Common myeloid progenitor, CD34-positive (primary cell): ENCODE measurements around the gene ZNF679. TPM values are rescaled to one million over a fixed set of nuclear protein-coding genes. Genes with fewer than 3 reads are reported as not detected.
A peak's percentile ranks its signal among the peaks of the same experiment; 100 is the strongest.
"Not testable (repeated sequence)": the region's sequence is repeated elsewhere in the genome, so short reads cannot be mapped to it uniquely, and the experiment has no call there.

ENCODE experiments used
- CTCF ChIA-PET: fragments of 350-600 bp; sonication (Branson Sonifier 250); formaldehyde crosslinking; loops from one replicate; lab custom pipeline; 2021; ENCODE audit warnings: antibody characterized with exemption; lab: Charles Lee
- POLR2A ChIA-PET: fragments of 350-600 bp; sonication (Branson Sonifier 250); formaldehyde crosslinking; loops from one replicate; lab custom pipeline; 2021; ENCODE audit warnings: antibody characterized with exemption; lab: Charles Lee
- DNase-seq, 3 donors: peaks; one replicate each; pipeline versions ENCODE4 v3.0.0 to v3.0.0-alpha.2; 2013
- H3K27ac ChIP-seq, 2 experiments: 1 replicate in 1 of 2; 2 replicates in 1 of 2; pipeline ENCODE4 v1.7.0; 2013; ENCODE audit warnings: inconsistent platforms in 2 of 2, low read length in 2 of 2, mild to moderate bottlenecking in 2 of 2, low read depth in 1 of 2, moderate library complexity in 1 of 2; ENCODE audit not compliant: severe bottlenecking in 2 of 2, insufficient read depth in 1 of 2, poor library complexity in 1 of 2
- H3K27me3 ChIP-seq, 5 experiments: replicated peaks in 2 of 5; 1 replicate in 3 of 5; 2 replicates in 2 of 5; pipeline versions ENCODE4 v1.6.1 to v1.7.0; 2013; ENCODE audit warnings: low read length in 4 of 5, mild to moderate bottlenecking in 2 of 5, moderate library complexity in 2 of 5, inconsistent platforms in 1 of 5; ENCODE audit not compliant: insufficient read depth in 5 of 5, control insufficient read depth in 4 of 5
- H3K36me3 ChIP-seq, 4 experiments: 1 replicate in 2 of 4; 2 replicates in 2 of 4; pipeline versions ENCODE4 v1.6.1 to v1.7.0; 2013; ENCODE audit warnings: low read length in 3 of 4, control low read depth in 1 of 4, mild to moderate bottlenecking in 1 of 4; ENCODE audit not compliant: control insufficient read depth in 4 of 4, insufficient read depth in 4 of 4
- H3K4me1 ChIP-seq, 4 experiments: 1 replicate in 3 of 4; 2 replicates in 1 of 4; pipeline versions ENCODE4 v1.6.1 to v1.7.1; 2013; ENCODE audit warnings: low read length in 3 of 4, mild to moderate bottlenecking in 3 of 4, control low read depth in 1 of 4, inconsistent platforms in 1 of 4, moderate library complexity in 1 of 4; ENCODE audit not compliant: control insufficient read depth in 4 of 4, insufficient read depth in 4 of 4; ENCODE audit errors: control extremely low read depth in 1 of 4
- H3K4me3 ChIP-seq, 7 experiments: 1 replicate in 4 of 7; 2 replicates in 3 of 7; pipeline versions ENCODE4 v1.5.1 to v1.7.0; 2013; ENCODE audit warnings: mild to moderate bottlenecking in 7 of 7, low read length in 6 of 7, moderate library complexity in 6 of 7, inconsistent platforms in 2 of 7, low read depth in 2 of 7, control low read depth in 1 of 7; ENCODE audit not compliant: insufficient read depth in 4 of 7, control insufficient read depth in 1 of 7; ENCODE audit errors: extremely low read depth in 1 of 7
- H3K9me3 ChIP-seq, 5 experiments: 1 replicate in 4 of 5; 2 replicates in 1 of 5; pipeline versions ENCODE4 v1.6.1 to v1.7.1; 2013; ENCODE audit warnings: low read length in 4 of 5, mild to moderate bottlenecking in 2 of 5, inconsistent platforms in 1 of 5, low read depth in 1 of 5, moderate library complexity in 1 of 5; ENCODE audit not compliant: control insufficient read depth in 4 of 5, insufficient read depth in 2 of 5; ENCODE audit errors: control extremely low read depth in 1 of 5
- whole genome bisulfite sequencing: methylation state at CpG from one replicate; pipeline ENCODE4 v1.1.5; 2013; ENCODE audit not compliant: insufficient coverage; 5-methylcytosine and 5-hydroxymethylcytosine counted together
- polyA plus RNA-seq: library from polyadenylated mRNA; unstranded; fragments of 120-200 nt; gene quantifications from one replicate; pipeline ENCODE4 v1.2.1, GENCODE V29; 2013

The ZNF679 gene
- not detected for polyA plus RNA-seq

- H3K36me3 ChIP-seq, H3K27ac ChIP-seq, DNase-seq, POLR2A ChIA-PET, CTCF ChIA-PET, H3K4me1 ChIP-seq, H3K4me3 ChIP-seq, H3K27me3 ChIP-seq: not testable (repeated sequence)
- H3K9me3 ChIP-seq: peaks cover 2 to 28% (median 19%) of the 10 kb centered on the region in 5 experiments
- 86% methylated on average over 1 of the region's 1 CpG for WGBS
Observed at GRCh38 chr7:64228174-64228573, at the start of gene ZNF679. TSS of gene ZNF679 (plus strand) at chr7:64228474. CDS start at chr7:64249118, 20,644 bp downstream.

- no peak overlapping the region for H3K27ac ChIP-seq
- H3K9me3 ChIP-seq: peaks cover 0 to 12% (median 0%) of the 10 kb centered on the region in 5 experiments
- peaks cover 0 to 17% (median 0%) of the 10 kb centered on the region in 5 experiments for H3K27me3 ChIP-seq
- WGBS: 46% methylated on average over 3 of the region's 4 CpGs
- no peak overlapping the region for H3K4me3 ChIP-seq
- no peaks in the 10 kb centered on the region for H3K36me3 ChIP-seq
- ChIA-PET POLR2A (no interaction called here), CTCF (interaction anchor here (1.2 to 3.4 kb wide), 2 partner anchors 439 to 443 kb away, joined by 4 to 22 read pairs; no protein-coding TSS in a partner anchor)
- no peaks in the 10 kb centered on the region for H3K4me1 ChIP-seq
- peak; percentile 2 to 49 (median 48) for DNase-seq
Observed at GRCh38 chr7:64180989-64181388, 47.3 kb upstream of the ZNF679 start.

- no peaks in the 10 kb centered on the region for H3K36me3 ChIP-seq
- DNase-seq: no peak
- POLR2A ChIA-PET: no interaction called here
- WGBS: 36% methylated on average over 44 of the region's 46 CpGs
- CTCF ChIA-PET: interaction anchor here (1.2 to 3.4 kb wide), 2 partner anchors 438 to 442 kb away, joined by 4 to 22 read pairs; no protein-coding TSS in a partner anchor
- H3K9me3 ChIP-seq: peaks cover 0 to 12% (median 0%) of the 10 kb centered on the region in 5 experiments
- no peak overlapping the region for H3K4me3 ChIP-seq
- no peaks in the 10 kb centered on the region for H3K4me1 ChIP-seq
- H3K27ac ChIP-seq: no peak overlapping the region
- peaks cover 0 to 17% (median 0%) of the 10 kb centered on the region in 5 experiments for H3K27me3 ChIP-seq
Observed at GRCh38 chr7:64181586-64181985, 46.7 kb upstream of the ZNF679 start.

GRCh38 chr7:64182036-64182790, 46.1 kb upstream of the ZNF679 start:
- Histone ChIP-seq H3K36me3 (no peaks in the 10 kb centered on the region), H3K27me3 (peaks cover 0 to 17% (median 0%) of the 10 kb centered on the region in 5 experiments), H3K27ac (no peak overlapping the region), H3K4me1 (no peaks in the 10 kb centered on the region), H3K4me3 (no peak overlapping the region), H3K9me3 (peaks cover 0 to 12% (median 0%) of the 10 kb centered on the region in 5 experiments)
- ChIA-PET POLR2A (no interaction called here), CTCF (interaction anchor here (3.4 kb wide), 1 partner anchor 438 kb away, joined by 22 read pairs; no protein-coding TSS in a partner anchor)
- DNase-seq: no peak
- 24% methylated on average over 52 of the region's 66 CpGs for WGBS

GRCh38 chr7:64183126-64183742, 45.0 kb upstream of the ZNF679 start:
- CTCF ChIA-PET: interaction anchor here (0.8 to 3.4 kb wide), 2 partner anchors 437 to 440 kb away, joined by 3 to 22 read pairs; no protein-coding TSS in a partner anchor
- Histone ChIP-seq H3K9me3 (peaks cover 0 to 17% (median 0%) of the 10 kb centered on the region in 5 experiments), H3K4me3 (no peak overlapping the region), H3K27ac (no peak overlapping the region), H3K4me1 (no peaks in the 10 kb centered on the region), H3K36me3 (no peaks in the 10 kb centered on the region), H3K27me3 (peaks cover 0 to 17% (median 0%) of the 10 kb centered on the region in 5 experiments)
- peak; percentile 6 to 38 (median 35) for DNase-seq
- 32% methylated on average over 21 of the region's 31 CpGs for WGBS
- POLR2A ChIA-PET: no interaction called here

- ChIA-PET POLR2A (no interaction called here), CTCF (interaction anchor here (0.8 to 3.4 kb wide), 2 partner anchors 436 to 439 kb away, joined by 3 to 22 read pairs; no protein-coding TSS in a partner anchor)
- 96% methylated on average over 11 of the region's 13 CpGs for WGBS
- no peaks in the 10 kb centered on the region for H3K4me1 ChIP-seq
- peaks cover 0 to 17% (median 0%) of the 10 kb centered on the region in 5 experiments for H3K27me3 ChIP-seq
- no peak overlapping the region for H3K27ac ChIP-seq
- no peaks in the 10 kb centered on the region for H3K36me3 ChIP-seq
- H3K9me3 ChIP-seq: peaks cover 0 to 17% (median 0%) of the 10 kb centered on the region in 5 experiments
- H3K4me3 ChIP-seq: no peak overlapping the region
- no peak for DNase-seq
Observed at GRCh38 chr7:64183827-64184372, 44.4 kb upstream of the ZNF679 start.
